HUES6 (cell line): Measurements from ENCODE around the gene FARSB.
"Not testable (repeated sequence)": the region's sequence is repeated elsewhere in the genome, so short reads cannot be mapped to it uniquely, and the experiment has no call there.

Source experiments
- H3K27ac ChIP-seq: 2 replicates; pipeline ENCODE4 v1.7.0; 2013; ENCODE audit warnings: low read depth, mild to moderate bottlenecking, low read length, inconsistent platforms
- H3K27me3 ChIP-seq: 2 replicates; pipeline ENCODE4 v1.6.1; 2013; ENCODE audit warnings: low read length; ENCODE audit not compliant: control insufficient read depth, insufficient read depth
- H3K36me3 ChIP-seq: 2 replicates; pipeline ENCODE4 v1.6.1; 2013; ENCODE audit warnings: low read length; ENCODE audit not compliant: control insufficient read depth, insufficient read depth
- H3K4me1 ChIP-seq: 2 replicates; pipeline ENCODE4 v1.6.1; 2013; ENCODE audit warnings: low read length; ENCODE audit not compliant: control insufficient read depth, insufficient read depth
- H3K4me3 ChIP-seq: 2 replicates; pipeline ENCODE4 v1.5.1; 2013; ENCODE audit warnings: low read depth, low read length
- H3K9ac ChIP-seq: one replicate; pipeline ENCODE4 v1.6.1; 2013; ENCODE audit warnings: mild to moderate bottlenecking, low read length
- H3K9me3 ChIP-seq: 2 replicates; pipeline ENCODE4 v1.6.1; 2013; ENCODE audit warnings: low read depth, low read length; ENCODE audit not compliant: control insufficient read depth, insufficient read depth

The FARSB gene

GRCh38 chr2:222606306-222606705 lies 49.6 kb downstream of the FARSB start:
- Histone ChIP-seq H3K27ac (no peak overlapping the region), H3K27me3 (no peaks in the 10 kb centered on the region), H3K4me3 (no peak overlapping the region), H3K36me3 (peaks cover 16% of the 10 kb centered on the region), H3K9ac (no peak overlapping the region), H3K4me1 (no peaks in the 10 kb centered on the region), H3K9me3 (no peaks in the 10 kb centered on the region)

GRCh38 chr2:222604749-222605515 lies 51.0 kb downstream of the FARSB start:
- Histone ChIP-seq H3K9me3 (no peaks in the 10 kb centered on the region), H3K4me1 (no peaks in the 10 kb centered on the region), H3K27me3 (no peaks in the 10 kb centered on the region), H3K36me3 (peaks cover 11% of the 10 kb centered on the region), H3K9ac (no peak overlapping the region), H3K4me3 (no peak overlapping the region), H3K27ac (no peak overlapping the region)

- H3K27me3 ChIP-seq: no peaks in the 10 kb centered on the region
- H3K4me1 ChIP-seq: no peaks in the 10 kb centered on the region
- H3K36me3 ChIP-seq: peaks cover 20% of the 10 kb centered on the region
- H3K4me3 ChIP-seq: no peak overlapping the region
- no peak overlapping the region for H3K9ac ChIP-seq
- no peaks in the 10 kb centered on the region for H3K9me3 ChIP-seq
- H3K27ac ChIP-seq: no peak overlapping the region
Measured at GRCh38 chr2:222603501-222603900, 52.4 kb downstream of the FARSB start.

GRCh38 chr2:222598611-222599010 lies 57.3 kb downstream of the FARSB start:
- Histone ChIP-seq H3K27me3 (no peaks in the 10 kb centered on the region), H3K9me3 (no peaks in the 10 kb centered on the region), H3K4me3 (no peak overlapping the region), H3K4me1 (no peaks in the 10 kb centered on the region), H3K27ac (no peak overlapping the region), H3K36me3 (peaks cover 46% of the 10 kb centered on the region), H3K9ac (no peak overlapping the region)

- Histone ChIP-seq H3K27ac (no peak overlapping the region), H3K4me1 (no peaks in the 10 kb centered on the region), H3K36me3 (peaks cover 69% of the 10 kb centered on the region), H3K9ac (no peak overlapping the region), H3K27me3 (no peaks in the 10 kb centered on the region), H3K9me3 (no peaks in the 10 kb centered on the region), H3K4me3 (no peak overlapping the region)
Measured at GRCh38 chr2:222595581-222595980, 60.3 kb downstream of the FARSB start.

GRCh38 chr2:222594679-222595078 lies 61.2 kb downstream of the FARSB start:
- H3K27me3 ChIP-seq: no peaks in the 10 kb centered on the region
- H3K27ac ChIP-seq: no peak overlapping the region
- H3K4me1 ChIP-seq: no peaks in the 10 kb centered on the region
- H3K9me3 ChIP-seq: no peaks in the 10 kb centered on the region
- no peak overlapping the region for H3K4me3 ChIP-seq
- peaks cover 68% of the 10 kb centered on the region for H3K36me3 ChIP-seq
- H3K9ac ChIP-seq: no peak overlapping the region

- Histone ChIP-seq H3K4me1 (no peaks in the 10 kb centered on the region), H3K9ac (no peak overlapping the region), H3K36me3 (peaks cover 49% of the 10 kb centered on the region), H3K9me3 (no peaks in the 10 kb centered on the region), H3K4me3 (no peak overlapping the region), H3K27me3 (no peaks in the 10 kb centered on the region), H3K27ac (no peak overlapping the region)
Measured at GRCh38 chr2:222592176-222592575, 63.7 kb downstream of the FARSB start.

GRCh38 chr2:222591661-222592060 lies 64.2 kb downstream of the FARSB start:
- H3K36me3 ChIP-seq: peaks cover 44% of the 10 kb centered on the region
- no peaks in the 10 kb centered on the region for H3K27me3 ChIP-seq
- no peak overlapping the region for H3K9ac ChIP-seq
- H3K4me1 ChIP-seq: no peaks in the 10 kb centered on the region
- no peak overlapping the region for H3K4me3 ChIP-seq
- H3K9me3 ChIP-seq: no peaks in the 10 kb centered on the region
- H3K27ac ChIP-seq: no peak overlapping the region

GRCh38 chr2:222584589-222584988 lies 71.3 kb downstream of the FARSB start:
- peaks cover 22% of the 10 kb centered on the region for H3K36me3 ChIP-seq
- not testable (repeated sequence) for H3K4me1 ChIP-seq, H3K4me3 ChIP-seq, H3K27ac ChIP-seq, H3K27me3 ChIP-seq, H3K9ac ChIP-seq
- peaks cover 10% of the 10 kb centered on the region for H3K9me3 ChIP-seq

- H3K27ac ChIP-seq: no peak overlapping the region
- H3K9me3 ChIP-seq: peaks cover 10% of the 10 kb centered on the region
Measured at GRCh38 chr2:222582928-222583327, 73.0 kb downstream of the FARSB start.

GRCh38 chr2:222577341-222577740 lies 78.6 kb downstream of the FARSB start:
- Histone ChIP-seq H3K27me3 (no peaks in the 10 kb centered on the region), H3K4me3 (no peak overlapping the region), H3K4me1 (peaks cover 6% of the 10 kb centered on the region; the same call in 1 of the 2 replicates), H3K9me3 (no peaks in the 10 kb centered on the region), H3K27ac (no peak overlapping the region), H3K9ac (no peak overlapping the region), H3K36me3 (peaks cover 3% of the 10 kb centered on the region; the same call in 1 of the 2 replicates)

More at GRCh38 chr2:222582928-222583327, 73.0 kb downstream of the FARSB start:
- Histone ChIP-seq H3K27me3 (no peaks in the 10 kb centered on the region), H3K36me3 (peaks cover 22% of the 10 kb centered on the region), H3K9ac (no peak overlapping the region), H3K4me3 (no peak overlapping the region), H3K4me1 (no peaks in the 10 kb centered on the region)
